ENCODE results near the gene SNED1. TPM values are rescaled to one million over a fixed set of nuclear protein-coding genes. Genes with fewer than 3 reads are reported as not detected.

The SNED1 gene
- total and polyA plus RNA-seq, 9 of the 15 experiments (the other 6 are each of a cell fraction or from before 2014, with no cell fraction given) = 0.03 to 0.07 (median 0.05) TPM; not detected in 5

GRCh38 chr2:241139531-241140444 is 141.4 kb downstream of the SNED1 start:
- Histone ChIP-seq H3K4me2 (ENCODE audit: insufficient read depth, low read length) (no peak overlapping the region), H3K9me1 (ENCODE audit: control insufficient read depth, insufficient read depth, low read length) (no peaks in the 10 kb centered on the region), H3K9me3 (replicated peaks; ENCODE audit: control insufficient read depth, insufficient read depth, low read depth, low read length) (no peaks in the 10 kb centered on the region), H3K4me3 (no peak overlapping the region), H3K9ac (ENCODE audit: insufficient read depth in 1 of 2, low read depth in 2 of 2, low read length in 2 of 2) (no peak overlapping the region), H3K4me1 (replicated peaks in 1 of 2; ENCODE audit: control insufficient read depth in 2 of 2, insufficient read depth in 2 of 2, low read length in 2 of 2) (peaks cover 0 to 6% of the 10 kb centered on the region in 2 experiments; a peak in 1 of 5 replicates), H4K20me1 (replicated peaks; ENCODE audit: control insufficient read depth, insufficient read depth, low read length) (no peaks in the 10 kb centered on the region), H3K27me3 (ENCODE audit: control insufficient read depth in 2 of 2, insufficient read depth in 2 of 2, low read length in 2 of 2) (no peaks in the 10 kb centered on the region), H3K27ac (ENCODE audit: extremely low read depth, low read depth, low read length) (no peak overlapping the region), H3K36me3 (ENCODE audit: control insufficient read depth, insufficient read depth, low read length) (peaks cover 34% of the 10 kb centered on the region; the same call in 1 of the 3 replicates), H3K79me2 (ENCODE audit: control insufficient read depth, insufficient read depth, low read length) (no peaks in the 10 kb centered on the region), H2AFZ (ENCODE audit: low read depth, low read length) (no peak overlapping the region)
- TF ChIP-seq PHB2 (IDR thresholded peaks at IDR 0.05; ENCODE audit: low read depth) (no peak), YBX1 (IDR thresholded peaks at IDR 0.05) (no peak), ZNF121 (CRISPR knock-in tag; conservative IDR thresholded peaks at IDR 0.05) (peak; percentile 50; the same call in 1 of the 2 replicates), ZBTB33 (CRISPR knock-in tag; IDR thresholded peaks at IDR 0.05) (no peak), MTA3 (IDR thresholded peaks at IDR 0.05; ENCODE audit: borderline replicate concordance) (no peak), MBD1 (CRISPR knock-in tag; IDR thresholded peaks at IDR 0.05) (no peak)
- no TSS peak for BruUV-seq (replicated peaks)
- DNase-seq (ENCODE audit: extremely low read depth in 1 of 4, low spot score in 3 of 4) (no peak), ATAC-seq (no peak), FAIRE-seq (no peak)
- ChIA-PET CTCF (ENCODE audit: low intra/inter-chr PET ratio) (no interaction called here), POLR2A (no interaction called here)
- in situ Hi-C loops (cut with MboI) = no loop called here
- intact Hi-C loops (cut with micrococcal nuclease) = no loop called here
- WGBS (ENCODE audit: insufficient coverage, low coverage, missing lambda C conversion rate) = 88% methylated on average over 20 of the region's 24 CpGs
